Stimulated activated CD4-positive, alpha-beta T cell treated with anti-CD3 and anti-CD28 coated beads, Interleukin-1b, Interleukin-23, amount 100 ng/mL, for 1 hour (primary cell): Measurements from ENCODE around the gene MTA1.

ENCODE experiments used
- DNase-seq, 2 donors: peaks; one replicate each; pipeline ENCODE4 v3.0.0-alpha.2; 2020; ENCODE audit warnings: low read depth in 2 of 2

Gene MTA1

GRCh38 chr14:105497671-105498429 is 78.2 kb downstream of the MTA1 start:
- DNase-seq = no peak

GRCh38 chr14:105498430-105499255 is 79.0 kb downstream of the MTA1 start:
- no peak for DNase-seq

DNA sequence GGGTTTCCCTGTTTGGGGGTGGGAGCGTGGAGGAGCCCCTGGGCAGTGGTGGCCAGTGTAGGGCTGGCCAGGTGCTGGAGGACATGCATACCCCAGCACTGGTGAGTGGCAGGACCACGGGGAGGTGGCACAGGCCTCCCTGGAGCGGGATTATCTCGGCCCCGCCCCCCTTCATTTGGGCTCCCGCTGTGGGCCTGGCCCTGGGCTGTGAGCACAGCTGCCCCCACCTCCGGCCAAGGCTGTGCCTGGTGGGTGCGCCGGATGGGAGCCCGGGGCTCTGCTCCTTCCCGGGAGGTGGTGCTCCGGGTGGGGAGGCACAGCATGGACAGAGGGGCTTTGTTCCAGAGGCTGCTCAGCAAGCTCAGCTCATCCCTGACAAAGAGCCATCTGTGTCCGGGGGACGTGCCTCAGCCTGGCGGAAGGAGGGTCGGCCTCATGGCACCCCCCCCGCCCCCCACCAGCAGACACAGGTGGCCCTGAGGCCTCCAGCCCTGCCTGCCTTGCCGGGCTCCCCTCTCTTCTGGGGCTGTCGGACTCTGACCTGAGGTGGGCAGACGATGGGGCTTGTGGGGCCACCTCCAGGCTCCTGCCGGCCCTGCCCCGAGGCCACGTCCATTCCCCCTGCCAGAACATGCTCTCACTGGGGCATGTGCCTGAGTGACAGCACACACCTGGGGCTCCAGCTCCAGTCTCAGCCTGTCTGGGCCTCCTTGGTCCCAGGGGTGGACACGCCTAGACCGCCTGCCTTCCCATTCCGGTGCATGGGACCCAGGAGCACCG is 79.8 kb downstream of the MTA1 start:
- no peak for DNase-seq

GRCh38 chr14:105500036-105500725 is 80.6 kb downstream of the MTA1 start:
- DNase-seq = no peak

DNA sequence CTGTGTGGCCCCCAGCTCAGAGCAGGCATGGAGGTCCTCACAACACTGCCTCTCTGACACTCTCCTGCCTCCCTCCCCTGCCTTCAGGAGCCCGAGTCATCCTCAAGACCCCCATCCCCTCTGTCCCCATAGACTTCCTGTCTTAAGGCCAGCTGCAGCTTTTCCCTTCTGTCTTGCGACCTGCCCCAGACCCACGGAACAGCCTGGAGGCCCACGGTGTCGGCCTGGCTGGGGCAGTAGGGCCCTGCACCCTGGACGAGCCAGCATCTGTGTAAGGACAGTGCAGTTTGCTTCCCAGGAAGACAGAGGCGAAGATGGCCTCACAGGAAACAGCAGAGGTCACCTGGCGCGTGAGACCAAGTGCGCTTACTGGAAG is 81.1 kb downstream of the MTA1 start:
- no peak for DNase-seq

DNA sequence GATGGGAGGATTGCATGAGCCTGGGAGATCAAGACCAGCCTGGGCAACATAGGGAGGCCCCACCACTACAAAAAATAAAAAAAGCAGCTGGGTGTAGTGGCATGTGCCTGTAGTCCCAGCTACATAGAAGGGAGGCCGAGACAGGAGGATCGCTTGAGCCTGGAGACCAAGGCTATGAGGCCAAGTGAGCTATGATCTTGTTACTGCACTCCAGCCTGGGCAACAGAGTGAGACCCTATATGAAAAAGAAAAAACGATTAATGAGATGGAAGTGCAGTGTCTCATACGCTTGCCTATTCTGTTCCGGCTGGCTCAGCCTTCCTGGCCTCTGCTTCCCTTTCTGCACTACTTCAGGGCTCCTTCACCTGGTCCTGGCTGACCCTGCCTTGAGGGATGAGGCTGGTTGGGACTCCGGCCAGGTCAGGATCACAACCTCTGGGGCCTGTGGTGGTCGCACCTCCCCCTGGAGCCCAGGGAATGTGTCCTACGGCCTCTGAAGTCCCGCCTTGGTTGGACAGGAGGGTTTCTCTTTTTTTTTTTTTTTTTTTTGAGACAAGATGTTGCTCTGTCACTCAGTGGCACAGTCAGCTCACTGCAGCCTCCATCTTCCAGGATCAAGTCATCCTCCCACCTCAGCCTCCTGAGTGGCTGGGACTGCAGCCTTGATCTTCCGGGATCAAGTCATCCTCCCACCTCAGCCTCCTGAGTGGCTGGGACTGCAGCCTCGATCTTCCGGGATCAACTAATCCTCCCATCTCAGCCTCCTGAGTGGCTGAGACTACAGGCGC is 82.1 kb downstream of the MTA1 start:
- no peak for DNase-seq

GRCh38 chr14:105502446-105503295 is 83.0 kb downstream of the MTA1 start:
- no peak for DNase-seq

DNA sequence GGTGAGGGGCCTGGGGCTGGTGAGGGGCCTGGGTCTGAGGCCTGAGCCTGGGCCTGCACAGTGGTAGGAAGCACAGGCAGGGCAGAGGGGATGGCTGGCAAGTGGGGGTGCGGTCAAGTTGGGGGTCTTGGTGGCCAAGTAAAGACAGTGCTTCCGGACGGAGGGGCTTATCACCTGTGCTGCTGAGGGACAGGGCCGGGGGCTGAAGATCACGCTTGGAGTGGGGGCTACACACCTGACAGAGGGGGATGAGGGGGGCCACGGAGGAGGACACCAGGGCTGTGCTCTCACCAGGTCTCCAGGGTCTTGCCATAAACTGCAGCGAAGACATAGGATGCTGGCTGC is 83.6 kb downstream of the MTA1 start:
- DNase-seq = no peak

- no peak for DNase-seq
Observed at GRCh38 chr14:105503935-105504692, 84.5 kb downstream of the MTA1 start.

DNA sequence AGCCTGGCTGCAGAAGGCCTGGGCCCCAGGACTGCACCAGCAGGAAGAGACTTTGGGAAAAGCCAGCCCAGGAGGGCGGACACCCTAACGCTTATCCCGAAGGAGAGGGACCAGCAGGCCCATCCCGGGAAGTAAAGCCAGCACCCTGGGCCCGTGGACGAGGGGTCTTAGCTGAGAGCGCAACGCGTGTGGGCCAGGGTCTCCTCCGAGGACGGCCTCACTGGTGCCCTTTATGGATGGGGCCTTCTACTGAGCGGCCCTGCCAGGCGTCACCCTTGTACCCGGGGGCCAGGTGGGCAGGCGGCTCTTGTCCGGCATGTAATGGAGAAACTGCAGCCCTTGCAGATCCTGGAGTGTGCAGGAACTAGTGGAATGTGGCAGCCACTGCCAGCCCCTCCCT is 85.5 kb downstream of the MTA1 start:
- DNase-seq = no peak

DNA sequence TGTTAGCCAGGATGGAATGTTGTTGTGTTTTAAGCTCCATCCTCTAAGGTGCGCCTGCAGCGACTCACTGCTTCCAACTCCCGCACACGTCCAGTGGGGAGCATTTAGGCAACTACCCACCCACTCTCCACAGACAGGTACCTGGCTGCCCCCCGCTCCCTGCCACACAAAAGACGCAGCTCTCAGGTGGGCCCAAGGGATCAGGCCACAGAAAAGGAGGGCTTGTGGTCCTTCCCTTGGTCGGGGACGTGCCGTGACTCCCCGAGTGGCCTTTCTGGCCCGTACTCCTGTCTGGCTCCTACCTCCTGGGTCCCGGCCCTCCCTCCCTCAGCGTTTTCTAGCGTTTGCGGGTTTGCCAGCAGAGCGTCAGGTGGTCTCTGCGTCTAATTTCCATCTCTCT is 87.6 kb downstream of the MTA1 start:
- DNase-seq = no peak

DNA sequence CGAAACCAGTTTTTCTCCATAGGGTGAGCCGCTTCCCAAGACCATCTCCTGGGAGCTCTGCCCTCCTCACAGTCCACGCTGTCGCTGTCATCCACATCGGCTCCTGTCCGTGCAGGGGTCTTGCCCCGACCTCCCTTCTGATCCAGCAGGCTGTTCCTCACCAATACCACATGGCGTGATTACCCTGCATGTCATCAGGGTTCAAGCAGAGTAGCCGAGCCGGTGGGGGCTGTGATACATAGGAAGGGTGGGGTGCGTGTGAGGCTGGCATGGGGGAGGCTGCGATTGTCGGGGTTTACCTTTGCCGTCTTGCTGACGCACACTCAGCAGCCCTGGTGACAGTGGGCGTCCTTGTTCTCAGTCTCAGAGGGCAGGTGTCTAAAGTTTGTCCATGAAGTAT is 88.4 kb downstream of the MTA1 start:
- no peak for DNase-seq

DNA sequence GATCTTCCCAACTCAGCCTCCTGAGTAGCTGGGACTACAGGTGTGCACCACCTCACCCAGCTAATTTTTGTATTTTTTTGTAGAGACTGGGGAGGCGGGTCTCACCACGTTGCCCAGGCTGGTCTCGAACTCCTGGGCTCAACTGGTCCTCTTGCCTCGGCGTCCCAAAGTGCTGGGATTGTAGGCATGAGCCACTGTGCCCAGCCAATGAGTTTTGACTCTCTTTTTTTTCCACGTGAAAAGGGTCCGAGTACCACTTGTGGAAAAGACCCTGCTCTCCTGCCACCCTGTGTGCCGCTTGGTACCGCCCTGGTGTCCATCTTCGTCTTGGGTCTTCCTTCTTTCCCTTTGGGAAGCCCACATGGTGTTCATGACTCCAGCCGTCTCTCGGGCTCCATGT is 89.0 kb downstream of the MTA1 start:
- no peak for DNase-seq

GRCh38 chr14:105517096-105517495 is 97.5 kb downstream of the MTA1 start:
- no peak for DNase-seq

- DNase-seq = no peak
Observed at GRCh38 chr14:105519946-105520698, 100.5 kb downstream of the MTA1 start.
